Activated CD8-positive, alpha-beta memory T cell treated with anti-CD3 and anti-CD28 coated beads, Interleukin-2, amount 50 U/mL, for 1 hour (primary cell): ENCODE data around the gene BBOX1.
"Not testable (repeated sequence)": the region's sequence is repeated elsewhere in the genome, so short reads cannot be mapped to it uniquely, and the experiment has no call there.

Experiments used
- DNase-seq: peaks from one replicate; pipeline ENCODE4 v3.0.0-alpha.2; 2020; ENCODE audit errors: extremely low read depth

Gene BBOX1

GRCh38 chr11:27083782-27084181, 43.2 kb downstream of the BBOX1 start:
- no peak for DNase-seq

GRCh38 chr11:27084518-27084917, 43.9 kb downstream of the BBOX1 start:
- DNase-seq = no peak

- DNase-seq = no peak
These were observed 44.5 kb downstream of the BBOX1 start for GRCh38 chr11:27085111-27085510.

GRCh38 chr11:27085605-27086004, 45.0 kb downstream of the BBOX1 start:
- no peak for DNase-seq

- DNase-seq = no peak
These were observed 46.8 kb downstream of the BBOX1 start for GRCh38 chr11:27087432-27087831.

- no peak for DNase-seq
These were observed 47.7 kb downstream of the BBOX1 start for GRCh38 chr11:27088353-27088752.

GRCh38 chr11:27089746-27090145, 49.1 kb downstream of the BBOX1 start:
- no peak for DNase-seq

GRCh38 chr11:27090357-27090948, 49.8 kb downstream of the BBOX1 start:
- DNase-seq = not testable (repeated sequence)

GRCh38 chr11:27094120-27094519, 53.5 kb downstream of the BBOX1 start:
- DNase-seq = no peak

GRCh38 chr11:27095059-27095458, 54.4 kb downstream of the BBOX1 start:
- no peak for DNase-seq

- DNase-seq = no peak
These were observed 55.3 kb downstream of the BBOX1 start for GRCh38 chr11:27095887-27096286.

- no peak for DNase-seq
These were observed 56.9 kb downstream of the BBOX1 start for GRCh38 chr11:27097551-27097950.

- DNase-seq = no peak
These were observed 59.9 kb downstream of the BBOX1 start for GRCh38 chr11:27100534-27100933.

- no peak for DNase-seq
These were observed 66.9 kb downstream of the BBOX1 start for GRCh38 chr11:27107548-27107947.

GRCh38 chr11:27108809-27109208, 68.2 kb downstream of the BBOX1 start:
- no peak for DNase-seq

GRCh38 chr11:27111896-27112295, 71.3 kb downstream of the BBOX1 start:
- no peak for DNase-seq

- DNase-seq = no peak
These were observed 72.3 kb downstream of the BBOX1 start for GRCh38 chr11:27112946-27113345.

GRCh38 chr11:27115051-27115650, 74.5 kb downstream of the BBOX1 start:
- no peak for DNase-seq

GRCh38 chr11:27116684-27117083, 76.1 kb downstream of the BBOX1 start:
- DNase-seq = no peak

- DNase-seq = no peak
These were observed 77.8 kb downstream of the BBOX1 start for GRCh38 chr11:27118371-27118770.

GRCh38 chr11:27118949-27119348, 78.3 kb downstream of the BBOX1 start:
- no peak for DNase-seq

GRCh38 chr11:27119396-27119795, 78.8 kb downstream of the BBOX1 start:
- DNase-seq = no peak

GRCh38 chr11:27120211-27120610, 79.6 kb downstream of the BBOX1 start:
- DNase-seq = no peak

GRCh38 chr11:27122001-27122400, 81.4 kb downstream of the BBOX1 start:
- no peak for DNase-seq
